ENCODE results near the gene RPL22L1.
"Not testable (repeated sequence)": the region's sequence is repeated elsewhere in the genome, so short reads cannot be mapped to it uniquely, and the experiment has no call there.

Gene RPL22L1

DNA sequence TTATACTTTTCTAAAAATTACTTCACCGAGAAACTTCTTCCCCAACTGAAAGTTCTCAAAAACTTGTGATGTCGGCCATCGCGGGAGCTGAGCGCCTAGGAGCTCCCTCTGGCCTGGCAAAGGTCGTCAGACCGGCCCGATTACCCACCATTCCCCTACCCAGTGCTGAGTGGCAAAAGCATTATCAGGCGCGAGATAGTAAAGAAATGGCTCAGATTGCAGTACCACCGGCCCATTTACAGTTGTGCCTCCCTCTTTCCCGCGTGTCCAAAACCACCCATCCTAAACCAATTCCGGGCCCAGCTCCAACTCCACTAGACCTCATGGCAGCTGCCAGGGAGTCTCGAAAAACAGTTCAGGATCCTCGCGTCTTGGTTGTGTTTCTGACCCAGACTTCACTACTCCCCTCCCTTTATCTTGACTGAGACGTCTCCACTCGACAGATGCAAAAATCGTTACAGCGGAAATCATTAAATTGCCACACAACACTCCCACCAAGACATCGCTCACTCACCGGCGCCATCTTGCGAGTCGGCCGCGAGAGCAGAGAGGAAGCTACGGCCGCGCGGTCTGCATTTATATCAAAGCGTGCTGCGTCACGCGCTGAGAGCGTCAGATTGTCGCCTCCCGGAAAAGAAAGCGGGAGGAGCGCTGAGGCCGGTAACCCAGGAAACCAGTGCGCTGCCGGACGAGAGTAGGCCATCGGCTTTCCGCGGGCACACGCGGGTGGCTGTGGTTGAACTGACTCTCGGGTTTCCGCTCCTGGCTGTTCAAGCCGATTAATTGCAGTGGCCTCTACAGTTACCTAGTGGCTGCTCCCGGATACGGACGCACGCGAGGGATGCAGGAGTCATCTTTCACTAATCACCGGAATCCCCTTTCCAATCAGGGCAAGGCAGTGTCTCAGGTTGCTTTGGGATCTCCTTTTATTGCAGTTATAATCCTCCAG, at the start of gene RPL22L1:
RPL22L1 (minus strand) TSS at position 551 of the 949 bp plus-strand sequence; CDS start at position 523, 28 bp downstream.
- DNase-seq: peak; percentile 88

- DNase-seq: no peak
Observed at GRCh38 chr3:170918715-170919114, 48.7 kb upstream of the RPL22L1 start.

DNA sequence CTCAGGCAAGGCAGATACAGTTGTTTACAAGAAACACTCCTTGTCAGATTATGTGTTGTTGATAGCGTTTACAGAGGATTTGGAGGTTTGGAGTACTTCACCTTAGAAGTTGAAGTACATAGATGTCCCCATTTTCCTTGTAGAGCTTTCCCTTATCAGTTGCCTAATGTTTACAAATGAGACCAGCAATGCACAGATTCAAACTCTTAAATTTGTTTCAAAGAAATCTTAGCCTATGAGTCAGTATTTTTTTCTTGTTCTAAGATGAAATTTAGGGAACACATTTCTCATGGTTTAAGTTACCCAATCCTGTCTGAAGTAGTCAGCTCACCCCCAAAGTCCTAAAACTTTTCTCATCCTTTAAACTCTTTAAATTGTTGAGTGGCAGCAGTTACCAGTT, 44.7 kb upstream of the RPL22L1 start:
- no peak for DNase-seq

DNA sequence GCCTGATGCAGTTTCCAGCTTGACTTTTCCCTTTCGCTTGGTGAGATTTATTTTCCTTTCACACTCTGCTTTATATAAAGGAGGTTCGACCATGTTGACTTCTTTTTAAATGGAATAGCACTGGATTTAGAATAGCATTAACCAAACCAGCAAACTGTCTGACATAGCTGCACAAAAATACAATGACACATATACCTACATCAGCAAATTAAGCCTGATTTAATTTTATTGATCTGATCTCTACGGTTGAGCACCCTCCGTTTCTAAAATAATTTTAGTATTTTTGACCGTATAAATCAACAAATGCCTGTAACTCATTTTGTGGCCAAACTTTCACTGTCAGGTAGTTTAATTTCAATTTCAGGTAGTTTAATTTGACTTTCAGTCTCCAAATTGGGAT, 44.2 kb upstream of the RPL22L1 start:
- no peak for DNase-seq

DNA sequence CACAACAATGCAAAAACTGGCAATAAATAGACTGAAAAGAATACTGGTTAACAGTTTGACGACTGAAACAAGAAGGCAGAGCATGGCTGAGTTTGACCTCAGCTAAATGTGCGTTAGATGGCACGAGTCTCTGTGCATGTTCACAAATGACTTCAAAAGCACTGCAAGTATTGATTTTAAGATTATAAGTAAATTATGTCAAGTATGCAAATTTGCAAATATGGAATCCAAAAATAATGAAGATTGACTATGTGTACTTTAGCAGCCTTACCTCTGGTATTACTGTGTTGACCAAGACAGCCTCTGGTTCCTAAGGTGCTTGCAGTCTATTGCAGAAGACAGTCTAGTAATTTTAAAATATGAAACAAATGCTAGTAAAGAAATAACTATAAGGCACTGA, 41.1 kb upstream of the RPL22L1 start:
- no peak for DNase-seq

DNA sequence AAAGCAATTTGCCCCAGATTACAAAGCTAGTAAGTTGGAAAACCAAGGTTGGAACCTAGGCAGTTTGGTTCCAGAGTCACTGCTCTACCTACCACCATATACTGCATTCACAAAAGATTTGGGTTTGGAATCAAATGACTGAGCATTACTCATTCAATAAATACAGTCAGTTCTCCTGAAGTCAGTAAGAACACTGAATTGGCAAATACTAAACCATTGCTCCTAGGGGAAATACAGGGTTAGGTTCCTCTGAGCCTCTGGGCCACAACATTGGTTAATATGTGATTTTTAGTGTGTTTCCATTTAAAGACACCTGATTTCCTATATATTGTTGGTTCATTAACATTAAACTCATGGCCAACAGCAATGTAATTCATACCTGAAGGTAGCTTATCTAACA, 40.5 kb upstream of the RPL22L1 start:
- no peak for DNase-seq

DNA sequence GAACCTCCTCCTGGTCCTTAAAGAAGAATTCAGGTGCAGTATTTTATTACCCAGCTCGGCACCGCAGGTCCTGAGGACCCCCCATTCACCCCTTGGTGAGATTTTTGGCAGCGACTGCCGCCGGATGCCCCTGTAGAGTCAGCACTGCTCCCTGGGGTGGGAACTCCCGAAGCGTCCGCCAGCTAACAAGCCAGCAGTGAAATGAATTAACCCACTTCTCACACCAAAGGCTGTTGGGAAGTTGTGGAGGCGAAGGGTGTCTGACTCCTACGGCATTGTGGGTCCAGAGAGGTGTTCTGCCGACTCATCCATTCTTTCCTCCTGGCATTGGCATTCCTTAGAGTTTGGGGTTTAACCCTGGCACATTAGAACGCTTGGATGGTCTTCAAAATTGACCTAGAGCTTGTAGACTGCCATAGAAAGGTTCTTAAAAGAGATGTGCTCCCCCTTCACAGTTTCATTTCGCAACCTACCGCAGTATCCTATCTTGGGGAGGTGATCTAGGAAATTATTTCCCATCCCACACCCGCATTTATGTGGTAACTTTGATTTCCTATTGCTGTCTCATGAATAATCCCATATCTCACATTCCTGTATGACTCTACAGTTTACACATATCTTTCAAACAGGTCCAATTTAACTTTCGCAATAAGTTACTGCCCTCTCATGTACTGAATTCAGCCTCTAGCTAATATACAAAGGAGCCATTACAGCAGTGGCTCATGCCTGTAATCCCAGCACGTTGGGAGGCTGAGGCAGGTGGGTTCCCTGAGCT, 39.3 kb upstream of the RPL22L1 start:
- DNase-seq: no peak

GRCh38 chr3:170908235-170909116, 38.5 kb upstream of the RPL22L1 start, which contains the start of gene EIF5A2:
Gene EIF5A2 (minus strand): TSS chr3:170908637. CDS start chr3:170907806, 831 bp downstream.
- peak; percentile 94 for DNase-seq

DNA sequence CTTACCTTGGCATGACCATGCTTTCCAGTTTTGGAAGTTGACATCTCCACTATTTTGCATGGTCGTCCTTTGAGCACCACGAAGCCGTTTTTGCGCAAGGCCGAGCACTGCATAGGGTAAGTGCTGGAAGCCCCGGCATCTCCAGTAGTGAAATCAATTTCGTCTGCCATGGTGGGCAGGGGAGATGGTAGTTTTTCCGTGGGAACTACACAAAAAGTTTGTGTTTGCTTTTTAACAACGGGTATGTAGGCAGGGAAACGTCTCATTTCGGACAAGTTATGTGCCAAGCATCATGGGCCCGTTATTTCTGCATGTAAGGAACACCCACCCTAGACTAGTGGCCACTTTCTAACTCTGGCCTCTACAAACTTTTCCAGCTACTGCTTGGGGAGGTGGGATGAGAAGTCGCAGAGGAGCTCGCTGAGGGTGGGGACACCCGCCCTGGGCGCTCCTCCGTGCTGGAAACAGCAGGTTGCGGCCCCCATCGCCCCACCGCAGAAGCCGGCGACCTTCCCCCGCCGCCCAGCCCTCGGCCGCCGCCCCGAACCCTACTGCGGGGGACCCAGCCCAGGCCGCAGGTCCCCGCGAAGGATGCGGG, 37.7 kb upstream of the RPL22L1 start:
- DNase-seq: no peak

- no peak for DNase-seq
Observed at GRCh38 chr3:170905862-170906261, 35.9 kb upstream of the RPL22L1 start.

DNA sequence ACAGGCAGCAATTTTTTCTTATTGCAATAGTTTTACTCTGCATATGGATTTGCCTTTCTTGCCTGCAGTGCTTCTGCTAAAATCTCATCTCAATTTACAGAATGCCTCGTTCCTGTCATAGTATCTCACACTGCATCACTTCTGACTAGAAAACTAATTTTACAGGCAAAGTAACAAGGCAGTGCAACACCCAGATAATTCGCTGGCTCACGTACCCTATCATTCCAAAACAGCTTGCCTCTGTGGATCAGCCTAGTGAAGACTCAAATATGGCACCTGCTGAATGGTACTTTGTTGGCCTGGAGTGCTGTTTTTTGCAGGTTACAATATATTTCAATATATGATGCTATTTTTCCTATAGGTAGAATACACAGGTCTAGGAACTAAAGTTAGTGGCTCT, 33.1 kb upstream of the RPL22L1 start:
- no peak for DNase-seq

DNA sequence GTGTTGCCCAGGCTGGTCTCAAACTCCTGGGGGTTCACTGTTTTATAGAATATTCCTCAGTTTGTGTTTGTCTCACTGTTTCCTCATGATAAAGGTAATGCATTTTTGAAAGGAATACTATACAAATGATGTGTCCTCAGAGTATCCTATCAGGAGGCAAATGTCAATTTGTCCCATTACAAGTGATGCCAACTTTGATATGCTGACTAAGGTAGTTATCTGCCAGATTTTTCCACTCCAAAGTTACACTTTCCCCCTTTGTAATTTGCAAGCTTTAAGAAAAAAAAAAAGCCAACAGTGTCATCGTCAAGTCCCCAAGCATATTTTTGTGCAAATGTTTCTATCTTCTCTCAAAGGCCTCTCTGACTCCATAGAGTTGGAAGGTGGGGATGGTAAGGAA, 29.5 kb upstream of the RPL22L1 start:
- no peak for DNase-seq

GRCh38 chr3:170897978-170898377, 28.0 kb upstream of the RPL22L1 start:
- DNase-seq: no peak

GRCh38 chr3:170897199-170897598, 27.2 kb upstream of the RPL22L1 start:
- DNase-seq: not testable (repeated sequence)

GRCh38 chr3:170896781-170897180, 26.8 kb upstream of the RPL22L1 start:
- DNase-seq: no peak

DNA sequence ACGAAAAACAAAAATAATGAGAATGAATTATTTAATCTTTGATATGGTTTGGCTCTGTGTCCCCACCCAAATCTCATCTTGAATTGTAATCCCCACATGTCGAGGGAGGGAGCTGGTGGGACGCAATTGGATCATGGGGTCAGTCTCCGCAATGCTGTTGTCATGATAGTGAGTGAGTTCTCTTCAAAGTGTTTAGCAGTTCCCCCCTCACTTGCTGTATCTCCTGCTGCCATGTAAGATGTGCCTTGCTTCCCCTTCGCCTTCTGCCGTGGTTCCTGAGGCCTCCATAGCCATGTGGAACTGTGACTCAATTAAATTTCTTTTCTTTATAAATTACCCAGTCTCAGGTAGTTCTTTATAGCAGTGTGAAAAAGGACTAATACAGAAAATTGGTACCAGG, 26.3 kb upstream of the RPL22L1 start:
- DNase-seq: not testable (repeated sequence)

DNA sequence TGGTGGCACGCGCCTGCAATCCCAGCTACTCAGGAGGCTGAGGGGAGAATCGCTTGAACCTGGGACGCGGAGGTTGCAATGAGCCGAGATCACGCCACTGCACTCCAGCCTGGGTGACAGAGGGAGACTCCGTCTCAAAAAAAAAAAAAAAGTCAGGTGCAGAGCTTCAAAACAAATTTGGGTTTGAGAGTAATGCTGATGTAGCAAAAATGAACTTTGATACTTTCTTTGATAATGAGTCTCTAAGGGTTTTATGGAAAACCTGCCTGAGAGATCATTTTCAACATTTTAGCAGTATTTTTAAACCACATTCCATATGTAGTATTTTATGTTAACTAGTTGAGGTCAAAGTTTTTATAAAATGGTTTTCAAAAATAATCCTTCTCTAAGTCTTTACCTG, 23.9 kb upstream of the RPL22L1 start:
- no peak for DNase-seq

- no peak for DNase-seq
Observed at GRCh38 chr3:170889630-170890029, 19.6 kb upstream of the RPL22L1 start.

GRCh38 chr3:170889132-170889531, 19.1 kb upstream of the RPL22L1 start:
- DNase-seq: no peak

DNA sequence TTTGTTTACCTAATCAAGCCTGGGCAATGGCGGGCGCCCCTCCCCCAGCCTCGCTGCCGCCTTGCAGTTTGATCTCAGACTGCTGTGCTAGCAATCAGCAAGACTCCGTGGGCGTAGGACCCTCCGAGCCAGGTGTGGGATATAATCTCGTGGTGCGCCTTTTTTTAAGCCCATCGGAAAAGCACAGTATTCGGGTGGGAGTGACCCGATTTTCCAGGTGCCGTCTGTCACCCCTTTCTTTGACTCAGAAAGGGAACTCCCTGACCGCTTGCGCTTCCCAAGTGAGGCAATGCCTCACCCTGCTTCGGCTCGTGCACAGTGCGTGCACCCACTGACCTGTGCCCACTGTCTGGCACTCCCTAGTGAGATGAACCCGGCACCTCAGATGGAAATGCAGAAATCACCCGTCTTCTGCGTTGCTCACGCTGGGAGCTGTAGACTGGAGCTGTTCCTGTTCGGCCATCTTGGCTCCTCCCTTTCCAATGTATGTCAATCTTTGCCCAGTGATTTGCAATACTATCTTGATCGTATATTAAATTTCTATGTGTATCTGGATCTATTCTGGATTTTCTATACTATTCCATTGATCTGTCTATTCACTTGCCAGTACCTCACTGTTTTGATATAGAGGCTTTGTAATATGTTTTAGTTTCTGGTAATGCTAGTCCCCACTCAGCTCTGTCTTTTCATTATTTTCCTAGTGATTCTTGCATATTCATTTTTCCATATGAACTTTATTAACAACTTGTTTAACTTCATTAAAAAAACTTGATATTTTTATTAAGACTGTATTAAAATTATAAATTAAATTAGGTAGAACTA, 14.3 kb upstream of the RPL22L1 start:
- not testable (repeated sequence) for DNase-seq

DNA sequence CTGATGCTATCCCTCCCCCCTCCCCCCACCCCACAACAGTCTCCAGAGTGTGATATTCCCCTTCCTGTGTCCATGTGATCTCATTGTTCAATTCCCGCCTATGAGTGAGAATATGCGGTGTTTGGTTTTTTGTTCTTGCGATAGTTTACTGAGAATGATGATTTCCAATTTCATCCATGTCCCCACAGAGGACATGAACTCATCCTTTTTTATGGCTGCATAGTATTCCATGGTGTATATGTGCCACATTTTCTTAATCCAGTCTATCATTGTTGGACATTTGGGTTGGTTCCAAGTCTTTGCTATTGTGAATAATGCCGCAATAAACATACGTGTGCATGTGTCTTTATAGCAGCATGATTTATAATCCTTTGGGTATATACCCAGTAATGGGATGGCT, 8.7 kb upstream of the RPL22L1 start:
- not testable (repeated sequence) for DNase-seq
